HEK293T (cell line): ENCODE data around the gene RYR1.

Experiments used
- CTCF ChIA-PET: fragments of 350-600 bp; formaldehyde crosslinking; extraction: SDS; loops from one replicate; lab custom pipeline; 2021; ENCODE audit warnings: antibody characterized with exemption, inconsistent platforms; lab: Yijun Ruan, JAX
- POLR2A ChIA-PET: fragments of 350-600 bp; formaldehyde crosslinking; extraction: SDS; loops from one replicate; lab custom pipeline; 2020; ENCODE audit warnings: antibody characterized with exemption, inconsistent platforms; lab: Yijun Ruan, JAX
- DNase-seq: peaks from one replicate; pipeline ENCODE4 v3.0.0; 2012; ENCODE audit warnings: mixed read lengths; ENCODE audit errors: extremely low spot score
- ARNT ChIP-seq: fragments of 450-650 bp; IDR thresholded peaks from 2 replicates; pipeline ENCODE4 v1.6.1; 2017; ENCODE audit warnings: mild to moderate bottlenecking
- BHLHE40 ChIP-seq: fragments of 450-650 bp; IDR thresholded peaks from 2 replicates; pipeline ENCODE4 v1.6.1; 2016; ENCODE audit warnings: mild to moderate bottlenecking, moderate library complexity, borderline replicate concordance
- CTBP1 ChIP-seq: fragments of 450-650 bp; IDR thresholded peaks from 2 replicates; pipeline ENCODE4 v1.6.1; 2016; ENCODE audit warnings: borderline replicate concordance
- ELF4 ChIP-seq: fragments of 450-650 bp; IDR thresholded peaks from 2 replicates; pipeline ENCODE4 v1.6.1; 2017; ENCODE audit warnings: antibody characterized with exemption
- FOXA1 ChIP-seq: fragments of 450-650 bp; IDR thresholded peaks from 2 replicates; pipeline ENCODE4 v1.6.1; 2016; ENCODE audit warnings: mild to moderate bottlenecking
- FOXK2 ChIP-seq: fragments of 450-650 bp; IDR thresholded peaks from 2 replicates; pipeline ENCODE4 v1.6.1; 2016; ENCODE audit warnings: mild to moderate bottlenecking
- FOXM1 ChIP-seq: fragments of 450-650 bp; IDR thresholded peaks from 2 replicates; pipeline ENCODE4 v1.6.1; 2017; ENCODE audit warnings: mild to moderate bottlenecking, borderline replicate concordance
- HDGF ChIP-seq: fragments of 450-650 bp; IDR thresholded peaks from 2 replicates; pipeline ENCODE4 v1.6.1; 2017; ENCODE audit warnings: antibody characterized with exemption, borderline replicate concordance
- L3MBTL2 ChIP-seq: fragments of 450-650 bp; conservative IDR thresholded peaks from 2 replicates; pipeline ENCODE4 v1.6.1; 2016; ENCODE audit warnings: mild to moderate bottlenecking
- LEF1 ChIP-seq: fragments of 450-650 bp; IDR thresholded peaks from 2 replicates; pipeline ENCODE4 v1.6.1; 2017; ENCODE audit warnings: mild to moderate bottlenecking, borderline replicate concordance
- NFRKB ChIP-seq: fragments of 450-650 bp; IDR thresholded peaks from 2 replicates; pipeline ENCODE4 v1.6.1; 2016; ENCODE audit warnings: mild to moderate bottlenecking, moderate library complexity
- SP1 ChIP-seq: fragments of 450-650 bp; IDR thresholded peaks from 2 replicates; pipeline ENCODE4 v1.6.1; 2017
- SUZ12 ChIP-seq: fragments of 450-650 bp; IDR thresholded peaks from 2 replicates; pipeline ENCODE4 v1.6.1; 2016; ENCODE audit warnings: mild to moderate bottlenecking
- TARDBP ChIP-seq: fragments of 450-650 bp; IDR thresholded peaks from 2 replicates; pipeline ENCODE4 v1.6.1; 2016
- ZNF384 ChIP-seq: fragments of 450-650 bp; IDR thresholded peaks from 2 replicates; pipeline ENCODE4 v1.6.1; 2016
- TF ChIP-seq, protein P1 (sequence below): fragments of 450-650 bp; IDR thresholded peaks from 2 replicates; pipeline ENCODE4 v1.6.1; 2016

RYR1 gene

DNA sequence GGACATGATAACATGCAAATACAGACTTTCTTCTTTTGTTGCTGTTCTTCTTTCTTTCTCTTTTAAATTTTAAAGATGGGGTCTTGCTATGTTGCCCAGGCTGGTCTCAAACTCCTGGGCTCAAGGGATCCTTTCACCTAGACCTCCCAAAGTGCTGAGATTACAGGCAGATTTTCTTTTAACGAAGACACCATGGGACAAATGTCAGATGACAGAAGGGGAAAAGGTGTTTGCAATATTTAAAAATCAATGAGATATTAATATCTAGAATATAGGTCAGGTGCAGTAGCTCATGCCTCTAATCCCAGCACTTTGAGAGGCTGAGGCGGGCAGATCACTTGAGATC, 3.7 kb upstream of the RYR1 start:
- TF ChIP-seq ZNF384 = no peak
- TF ChIP-seq, protein P1, sequence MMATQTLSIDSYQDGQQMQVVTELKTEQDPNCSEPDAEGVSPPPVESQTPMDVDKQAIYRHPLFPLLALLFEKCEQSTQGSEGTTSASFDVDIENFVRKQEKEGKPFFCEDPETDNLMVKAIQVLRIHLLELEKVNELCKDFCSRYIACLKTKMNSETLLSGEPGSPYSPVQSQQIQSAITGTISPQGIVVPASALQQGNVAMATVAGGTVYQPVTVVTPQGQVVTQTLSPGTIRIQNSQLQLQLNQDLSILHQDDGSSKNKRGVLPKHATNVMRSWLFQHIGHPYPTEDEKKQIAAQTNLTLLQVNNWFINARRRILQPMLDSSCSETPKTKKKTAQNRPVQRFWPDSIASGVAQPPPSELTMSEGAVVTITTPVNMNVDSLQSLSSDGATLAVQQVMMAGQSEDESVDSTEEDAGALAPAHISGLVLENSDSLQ = no peak
- no peak for TF ChIP-seq ARNT
- POLR2A ChIA-PET = no interaction called here
- CTCF ChIA-PET = no interaction called here
- no peak for DNase-seq

DNA sequence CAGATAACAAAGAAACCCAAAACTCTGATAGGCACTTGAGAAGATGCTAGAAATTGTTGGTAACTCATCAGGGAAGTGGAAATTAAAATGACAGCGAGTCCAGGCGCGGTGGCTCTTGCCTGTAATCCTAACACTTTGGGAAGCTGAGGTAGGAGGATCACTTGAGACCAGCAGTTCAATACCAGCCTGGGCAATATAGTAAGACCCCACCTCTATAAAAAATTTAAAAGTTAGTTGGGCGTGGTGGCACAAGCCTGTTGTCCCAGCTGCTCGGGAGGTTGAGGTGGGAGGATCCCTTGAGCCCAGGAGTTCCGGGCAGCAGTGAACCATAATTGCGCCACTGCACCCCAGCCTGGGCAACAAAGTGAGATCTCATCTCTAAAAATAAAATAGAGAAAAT, 2.6 kb upstream of the RYR1 start:
- ChIA-PET POLR2A (no interaction called here), CTCF (no interaction called here)
- no peak for TF ChIP-seq FOXK2
- DNase-seq = no peak

DNA sequence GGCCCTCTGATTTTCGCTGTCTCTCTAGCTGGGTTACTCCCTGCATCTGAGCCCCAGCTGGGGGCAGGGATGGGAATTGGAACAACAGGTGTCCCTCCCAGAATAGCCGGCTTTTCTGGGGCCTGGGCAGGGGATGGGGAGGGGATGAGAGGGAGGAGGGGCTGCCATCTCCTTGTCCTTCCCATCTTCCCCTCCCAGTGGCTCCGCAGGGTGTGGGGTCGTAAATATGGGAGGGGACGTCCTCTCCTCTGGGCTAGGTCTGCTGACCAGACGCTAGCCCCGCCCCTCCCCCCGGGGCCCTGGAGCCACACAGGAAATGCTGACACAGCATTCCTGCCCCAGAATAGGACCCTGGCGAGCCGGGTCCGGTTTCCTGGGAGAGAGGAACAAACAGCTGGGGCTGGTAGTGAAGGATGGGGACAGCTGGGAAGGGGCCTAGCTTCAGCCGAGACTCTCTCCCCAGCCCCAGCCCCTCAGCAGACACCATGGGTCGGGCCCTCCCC, 1.1 kb downstream of the RYR1 start:
- ChIA-PET CTCF (no interaction called here), POLR2A (interaction anchor here (0.8 to 1.1 kb wide), 2 partner anchors 9 to 32 kb away, joined by 3 to 4 read pairs; partner anchors contain the start of genes FAM98C and RASGRP4)
- TF ChIP-seq CTBP1 = no peak
- no peak for TF ChIP-seq FOXK2
- TF ChIP-seq ARNT = no peak
- TF ChIP-seq ELF4 = no peak
- TF ChIP-seq, protein P1 = no peak
- TF ChIP-seq LEF1 = no peak
- TF ChIP-seq NFRKB = no peak
- TF ChIP-seq L3MBTL2 = no peak
- TF ChIP-seq BHLHE40 = no peak
- TF ChIP-seq TARDBP = no peak
- TF ChIP-seq SUZ12 = no peak
- no peak for TF ChIP-seq SP1
- TF ChIP-seq ZNF384 = no peak
- TF ChIP-seq HDGF = no peak
- no peak for TF ChIP-seq FOXA1
- no peak for TF ChIP-seq FOXM1
- DNase-seq = no peak

DNA sequence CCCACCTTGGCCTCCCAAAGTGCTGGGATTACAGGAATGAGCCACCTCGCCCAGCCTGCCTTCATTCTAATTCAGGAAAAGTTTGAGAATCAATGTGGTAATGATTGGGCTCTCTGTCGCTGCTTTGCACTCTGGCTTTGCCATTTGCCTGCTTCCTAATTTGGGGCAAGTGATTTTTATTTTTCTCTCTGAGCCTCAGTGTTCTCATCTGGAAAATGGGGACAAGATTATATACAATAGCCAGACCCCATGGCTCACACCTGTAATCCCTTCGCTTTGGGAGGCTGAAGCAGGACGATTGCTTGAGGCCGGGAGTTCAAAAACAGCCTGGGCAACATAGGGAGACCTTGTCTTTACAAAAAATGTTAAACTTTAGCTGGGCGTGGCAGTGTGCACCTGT, 3.8 kb downstream of the RYR1 start:
- ChIA-PET CTCF (no interaction called here), POLR2A (no interaction called here)
- TF ChIP-seq HDGF (no peak), ZNF384 (no peak), ELF4 (no peak), L3MBTL2 (no peak), SUZ12 (no peak)
- no peak for DNase-seq

DNA sequence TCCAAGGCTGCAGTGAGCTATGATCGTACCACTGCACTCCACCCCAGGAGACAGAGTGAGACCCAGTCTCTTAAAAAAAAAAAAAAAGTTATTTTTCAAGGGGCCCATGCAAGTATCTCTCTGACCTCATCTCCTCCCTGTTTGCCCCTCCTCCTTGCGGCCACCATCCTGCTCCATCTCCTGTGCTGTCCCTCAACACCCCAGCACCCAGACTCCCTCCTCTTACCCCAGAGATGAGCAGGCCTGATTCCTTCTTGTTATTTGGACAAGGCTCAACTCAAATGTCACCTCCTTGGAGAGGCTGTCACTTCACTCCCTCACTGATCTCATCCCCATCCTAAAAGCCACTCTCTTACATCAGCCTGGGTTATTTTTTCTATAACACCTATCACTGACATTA, 4.4 kb downstream of the RYR1 start:
- TF ChIP-seq BHLHE40 (no peak), FOXM1 (no peak), L3MBTL2 (no peak), CTBP1 (no peak), SUZ12 (no peak), ELF4 (no peak), HDGF (no peak), NFRKB (no peak), TARDBP (no peak), ZNF384 (no peak), SP1 (no peak), FOXK2 (no peak), ARNT (no peak), FOXA1 (no peak), LEF1 (no peak)
- TF ChIP-seq, protein P1 = no peak
- DNase-seq = no peak
- ChIA-PET CTCF (no interaction called here), POLR2A (no interaction called here)

DNA sequence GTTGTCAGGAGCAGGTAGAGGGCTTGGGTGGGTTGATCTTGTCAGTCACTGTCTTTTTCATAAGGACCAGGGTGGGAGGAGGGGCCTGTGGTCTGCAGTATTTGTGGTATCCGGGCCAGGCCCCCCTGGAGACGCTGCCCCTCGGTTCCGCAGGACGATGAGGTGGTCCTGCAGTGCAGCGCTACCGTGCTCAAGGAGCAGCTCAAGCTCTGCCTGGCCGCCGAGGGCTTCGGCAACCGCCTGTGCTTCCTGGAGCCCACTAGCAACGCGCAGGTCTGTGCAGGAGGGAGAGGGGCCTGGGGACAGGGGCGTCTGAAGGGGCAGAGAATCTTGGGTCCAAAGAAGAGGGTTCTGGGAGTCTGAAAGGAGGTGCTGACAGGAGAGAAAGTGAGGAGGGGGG, 7.1 kb downstream of the RYR1 start:
- POLR2A ChIA-PET = interaction anchor here (1.7 kb wide), 1 partner anchor 38 kb away, joined by 4 read pairs; the partner anchor contains the start of gene FAM98C
- no peak for DNase-seq
- TF ChIP-seq FOXK2 (no peak), SUZ12 (no peak), FOXA1 (no peak), ELF4 (no peak), HDGF (no peak), NFRKB (no peak)
- CTCF ChIA-PET = interaction anchor here (0.7 kb wide), 1 partner anchor 10 kb away, joined by 3 read pairs; no protein-coding TSS in a partner anchor

DNA sequence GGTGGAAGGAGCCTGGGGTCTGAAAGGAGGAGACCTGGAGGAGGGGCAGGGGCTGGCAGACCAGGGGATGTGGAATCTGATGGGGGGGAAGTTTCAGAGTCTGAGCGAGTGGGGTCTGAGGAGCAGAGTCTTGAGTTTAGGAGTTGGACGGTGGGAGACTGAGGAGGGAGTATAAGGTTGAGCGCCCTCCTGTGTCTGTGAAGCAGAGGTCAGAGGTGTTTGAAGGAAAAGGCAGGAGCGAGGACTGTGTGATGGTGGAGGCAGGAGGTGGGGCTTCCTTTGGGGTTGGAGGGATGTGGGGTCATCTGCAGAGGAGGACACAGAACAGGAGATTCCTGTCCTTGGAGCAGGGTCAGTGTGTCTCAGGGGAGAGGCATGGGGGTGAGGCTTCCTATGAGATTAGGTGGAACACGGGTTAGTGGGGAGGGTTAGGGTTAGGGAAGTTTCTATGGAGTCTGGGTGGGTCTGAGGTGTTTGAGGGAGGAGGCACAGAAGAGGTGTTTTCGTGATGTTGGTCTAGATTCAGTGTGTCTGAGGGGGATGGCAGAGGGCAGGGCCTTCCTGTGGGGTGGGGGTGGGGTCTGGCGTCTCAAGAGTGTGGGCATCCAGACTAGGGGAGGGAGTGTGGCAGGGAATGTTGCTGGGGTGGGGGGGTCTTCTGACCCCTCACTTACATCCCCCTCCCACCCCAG, 8.3 kb downstream of the RYR1 start:
- TF ChIP-seq ELF4 (no peak), TARDBP (no peak), L3MBTL2 (no peak), SP1 (no peak), HDGF (no peak), FOXM1 (no peak), SUZ12 (no peak), FOXK2 (no peak), ZNF384 (no peak), NFRKB (no peak), FOXA1 (no peak), LEF1 (no peak), ARNT (no peak), BHLHE40 (no peak), CTBP1 (no peak)
- TF ChIP-seq, protein P1 = no peak
- no peak for DNase-seq
- POLR2A ChIA-PET = interaction anchor here (1.7 kb wide), 1 partner anchor 39 kb away, joined by 4 read pairs; the partner anchor contains the start of gene FAM98C
- CTCF ChIA-PET = no interaction called here
